HPDE6-E6E7 (cell line): ENCODE measurements around the gene DYNLT1.
"Not testable (repeated sequence)": the region's sequence is repeated elsewhere in the genome, so short reads cannot be mapped to it uniquely, and the experiment has no call there.

Experiments
- DNase-seq: peaks from one replicate; pipeline ENCODE4 v3.0.0; 2011; ENCODE audit warnings: missing footprints; ENCODE audit errors: extremely low spot score

DYNLT1 gene

DNA sequence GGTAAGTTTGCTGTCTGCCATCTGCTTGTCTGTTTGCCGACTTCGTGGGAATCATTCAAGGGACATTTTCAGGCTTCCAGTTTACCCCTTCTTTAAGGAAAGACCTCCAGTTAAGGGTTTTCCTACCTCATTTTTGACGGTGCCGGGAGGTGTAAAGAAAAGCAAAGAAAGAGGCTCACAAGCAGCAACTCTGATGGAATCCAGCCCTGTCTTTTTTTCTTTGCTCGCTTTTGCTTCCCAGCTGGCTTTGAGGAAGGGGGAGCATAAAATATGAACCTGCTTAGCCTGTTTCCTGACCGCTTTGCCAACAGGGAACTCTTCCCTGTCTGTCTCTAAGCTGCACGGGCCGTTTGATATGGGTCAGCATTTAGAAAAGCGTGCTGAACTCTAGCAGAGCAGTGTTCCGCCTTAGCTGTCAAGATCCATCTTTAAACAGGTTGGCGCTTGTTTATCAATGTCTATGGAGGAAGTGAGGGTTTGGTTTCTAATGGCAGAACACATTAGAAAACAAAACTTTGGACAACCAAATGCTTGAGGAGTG, 19.2 kb upstream of the DYNLT1 start:
- DNase-seq, result peak; percentile 60

DNA sequence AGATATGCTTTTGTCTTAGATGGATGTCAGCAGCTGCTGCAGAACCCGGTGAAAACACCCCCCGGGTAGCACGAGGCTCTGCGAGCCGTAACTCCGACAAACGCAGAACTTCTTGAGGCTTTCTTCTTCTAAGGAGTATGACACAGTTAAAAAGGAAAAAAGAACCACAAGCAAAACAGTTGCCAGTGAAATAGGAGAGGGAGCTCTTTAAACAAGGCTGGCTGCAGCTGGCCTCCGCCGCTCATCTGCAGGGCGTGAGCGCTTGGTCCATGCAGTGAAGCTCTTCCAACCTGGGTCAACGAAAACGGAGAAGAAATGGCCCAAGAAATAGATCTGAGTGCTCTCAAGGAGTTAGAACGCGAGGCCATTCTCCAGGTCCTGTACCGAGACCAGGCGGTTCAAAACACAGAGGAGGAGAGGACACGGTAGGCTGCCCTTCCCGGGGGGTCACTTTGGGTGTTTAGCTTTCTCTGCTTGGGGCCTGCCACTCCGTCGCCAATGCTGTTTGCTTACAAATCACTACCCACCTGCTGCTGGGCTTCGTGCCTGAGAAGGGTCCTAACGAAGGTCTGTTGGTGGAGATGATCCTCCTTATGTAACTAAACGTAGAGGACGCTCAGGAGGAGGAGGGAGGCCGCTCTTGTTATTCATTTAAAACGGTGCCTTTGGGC, 18.5 kb upstream of the DYNLT1 start:
- DNase-seq, result no peak

DNA sequence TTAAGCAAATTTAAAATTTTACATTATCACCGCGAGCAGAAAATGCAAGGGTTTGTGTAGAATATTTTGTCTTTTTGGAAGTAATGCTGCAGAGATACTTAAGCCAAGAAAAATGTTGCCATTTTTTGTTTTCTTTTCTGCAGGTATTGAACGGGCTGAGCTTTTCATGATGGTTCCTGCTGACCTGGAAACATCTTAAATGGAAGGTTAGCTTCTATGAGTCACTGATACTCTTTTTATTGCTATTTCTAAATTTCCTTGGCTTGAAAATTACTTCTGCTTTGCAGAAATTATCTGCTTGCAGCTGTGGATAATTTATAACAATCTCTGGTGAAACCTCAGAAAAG, 18.0 kb upstream of the DYNLT1 start:
- DNase-seq, result no peak

DNA sequence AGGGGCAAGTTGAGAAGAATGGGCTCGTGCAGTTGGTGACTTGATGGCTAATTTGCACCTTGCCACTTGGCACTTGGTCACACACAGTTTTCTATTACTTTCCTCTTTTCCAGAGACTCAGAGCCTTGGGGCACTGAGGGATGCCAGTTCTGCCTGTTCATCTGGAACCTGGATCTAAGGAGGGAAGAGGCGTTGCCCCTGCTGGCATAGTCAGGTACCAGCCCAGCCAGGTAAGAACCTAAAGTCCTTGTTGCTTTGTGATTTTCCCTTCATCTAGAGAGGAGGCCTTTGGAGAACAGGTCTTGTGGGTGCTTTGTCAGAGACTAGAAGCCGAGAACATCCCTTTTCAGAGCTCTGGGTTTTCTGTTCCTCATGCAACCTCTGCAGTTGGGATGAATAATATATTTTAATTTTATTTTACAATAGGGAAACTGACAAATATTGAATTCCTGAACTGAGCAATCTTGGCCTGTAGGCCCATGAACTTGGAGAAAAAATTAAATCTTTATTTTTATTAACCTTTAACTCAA, 16.7 kb upstream of the DYNLT1 start:
- DNase-seq, result no peak

DNA sequence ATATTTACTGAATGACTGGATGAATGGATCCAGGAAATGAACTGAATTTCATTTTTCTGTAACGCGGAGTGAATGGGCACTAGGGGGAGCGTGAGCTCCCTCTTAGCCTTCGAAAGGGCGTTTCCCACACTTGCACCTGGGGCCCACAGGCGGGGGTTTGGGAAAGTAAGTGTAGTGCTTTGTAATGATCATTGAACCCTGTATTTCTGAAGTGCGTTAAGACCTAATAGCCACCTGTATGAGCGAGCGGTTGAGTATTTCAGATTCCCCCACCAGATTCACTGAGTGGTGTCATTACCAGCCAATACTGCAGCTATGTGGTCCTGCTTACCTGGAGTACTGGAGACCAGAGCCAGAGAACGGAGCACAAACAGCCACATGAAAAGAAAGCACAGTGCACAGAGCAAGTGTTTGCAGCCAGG, 15.8 kb upstream of the DYNLT1 start:
- DNase-seq, result no peak

DNA sequence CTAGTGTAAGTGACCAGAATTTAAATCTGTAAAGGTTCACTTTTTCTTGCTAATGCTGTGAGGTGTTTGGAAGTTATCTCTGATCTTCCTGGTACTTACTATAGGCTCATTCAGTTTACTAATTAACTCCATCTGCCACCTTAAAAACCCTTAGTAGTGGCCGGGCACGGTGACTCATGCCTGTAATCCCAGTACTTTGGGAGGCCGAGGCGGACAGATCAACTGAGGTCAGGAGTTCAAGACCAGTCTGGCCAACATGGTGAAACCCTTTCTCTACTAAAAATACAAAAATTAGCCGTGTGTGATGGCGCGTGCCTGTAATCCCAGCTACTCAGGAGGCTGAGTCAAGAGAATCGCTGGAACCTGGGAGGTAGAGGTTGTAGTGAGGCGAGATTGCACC, 12.4 kb upstream of the DYNLT1 start:
- DNase-seq, result not testable (repeated sequence)

DNA sequence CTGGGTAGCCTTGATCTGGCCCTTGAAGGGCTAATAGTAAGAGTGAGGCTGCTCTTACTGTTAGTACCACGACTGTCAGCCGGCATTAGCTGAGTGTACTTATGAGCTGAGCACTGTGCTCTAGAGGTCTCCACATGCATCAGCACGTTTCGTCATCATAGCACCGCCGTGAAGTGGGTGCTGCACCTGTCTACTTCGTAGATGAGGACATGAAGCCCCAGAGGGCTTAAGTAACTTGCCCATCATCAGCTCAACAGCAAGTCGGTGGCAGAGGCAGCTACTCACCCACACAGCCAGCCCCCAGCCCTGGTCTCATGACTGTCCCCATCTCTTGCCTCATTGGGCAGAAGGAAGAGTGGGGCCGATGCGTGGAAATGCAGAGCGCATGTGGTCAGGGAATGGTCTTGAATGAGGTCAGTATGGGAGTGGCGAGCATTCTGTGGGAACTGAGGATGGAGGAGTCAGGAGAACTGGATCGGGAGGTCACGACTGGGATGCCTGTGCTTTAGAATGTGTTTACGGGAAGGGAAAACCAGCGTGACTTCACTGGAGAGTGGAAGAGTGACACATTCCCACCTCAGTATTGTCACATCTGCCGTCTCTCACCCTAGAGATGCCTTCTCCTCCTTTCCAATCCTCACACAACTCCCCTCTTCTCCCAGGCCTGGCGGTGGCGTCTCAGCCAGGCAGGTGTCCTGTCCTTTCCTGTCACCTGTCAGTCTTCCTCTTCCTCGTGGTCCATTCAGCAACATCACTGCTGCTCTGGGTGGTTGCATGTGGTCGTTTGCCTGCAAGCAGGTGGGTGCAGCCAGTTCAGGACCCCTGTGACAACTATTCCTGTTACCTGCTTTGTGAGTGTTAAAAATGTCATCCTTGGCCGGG, 11.3 kb upstream of the DYNLT1 start:
- no peak for DNase-seq

DNA sequence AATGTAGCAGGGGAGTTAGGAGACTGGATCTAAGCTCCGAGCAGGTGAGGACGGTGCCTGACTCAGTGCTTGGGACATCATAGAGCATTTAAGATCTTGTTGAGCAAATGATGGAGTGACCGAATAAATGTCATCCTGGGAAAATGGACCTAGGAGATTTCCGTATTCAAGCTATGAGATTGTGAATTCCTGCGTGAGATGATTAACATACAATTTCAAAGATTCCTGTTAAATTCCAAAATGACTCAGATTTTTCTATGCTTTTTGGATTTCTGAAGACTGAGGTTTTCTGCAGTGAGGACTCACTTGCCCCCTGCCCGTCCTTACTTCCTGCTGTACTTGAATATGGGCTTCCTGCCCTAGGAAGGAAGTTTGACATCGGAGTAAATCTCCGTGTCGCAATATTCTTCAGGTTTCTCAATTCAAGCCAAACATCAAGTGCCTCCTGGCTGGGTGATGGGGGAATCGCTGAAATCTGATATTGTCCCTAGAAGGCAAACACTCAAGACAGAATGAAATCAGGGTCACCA, 10.5 kb upstream of the DYNLT1 start:
- no peak for DNase-seq

DNA sequence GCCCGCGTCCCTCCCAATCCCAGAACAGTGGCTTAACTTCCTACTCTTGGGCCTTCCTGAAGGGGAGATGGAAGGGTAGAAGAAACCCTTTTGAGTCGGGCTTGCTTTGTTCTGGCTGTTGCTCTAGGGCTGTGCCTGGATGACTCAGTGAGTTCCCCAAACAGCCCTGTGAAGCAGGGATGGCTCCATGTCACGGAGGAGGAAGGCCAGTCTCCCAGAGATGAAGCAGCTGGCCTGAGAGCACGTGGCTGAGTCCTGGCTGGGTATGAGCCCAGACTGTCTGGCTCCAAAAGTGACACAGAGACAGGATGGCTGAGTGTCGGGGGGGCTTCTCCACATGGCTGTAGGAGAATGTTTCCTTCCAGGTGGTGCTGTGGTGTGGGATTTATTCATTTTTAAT, 10.0 kb upstream of the DYNLT1 start:
- DNase-seq, result no peak

DNA sequence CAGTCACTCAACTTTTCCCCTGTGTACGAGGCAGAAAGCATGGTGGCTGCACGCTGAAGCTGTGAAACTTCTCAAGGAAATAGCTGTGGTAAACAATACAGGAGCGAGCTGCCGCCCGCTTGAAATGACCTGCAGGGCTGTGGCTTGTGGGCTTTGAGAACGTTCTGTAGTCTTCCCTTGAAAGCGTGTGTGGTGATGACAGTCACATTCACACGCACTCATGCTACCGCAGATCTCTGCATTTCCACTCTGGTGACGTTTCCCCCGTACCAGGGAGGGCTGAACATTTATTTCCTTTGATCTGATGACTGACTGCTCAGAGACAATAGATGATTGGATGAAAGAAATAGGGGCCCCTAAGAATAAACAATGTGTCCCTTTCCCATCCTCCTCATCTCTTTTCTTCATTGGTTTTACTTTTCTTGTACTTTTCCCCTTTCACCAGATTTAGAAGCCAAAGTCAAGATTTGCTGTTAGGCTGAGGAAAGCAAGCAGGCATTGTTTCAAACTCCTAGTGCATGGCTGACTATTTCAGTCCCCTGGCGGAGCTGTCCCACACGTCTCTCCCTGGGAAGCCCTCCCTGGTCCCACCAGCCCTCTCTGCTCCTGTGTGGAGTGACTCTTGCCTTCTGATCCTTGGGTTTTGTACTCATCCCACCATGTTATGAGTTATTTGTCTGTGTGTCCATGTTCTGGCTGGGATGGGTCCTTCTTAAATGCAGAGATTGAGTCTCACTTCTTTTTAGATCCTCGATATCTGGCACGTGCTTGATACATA, 9.2 kb upstream of the DYNLT1 start:
- no peak for DNase-seq

DNA sequence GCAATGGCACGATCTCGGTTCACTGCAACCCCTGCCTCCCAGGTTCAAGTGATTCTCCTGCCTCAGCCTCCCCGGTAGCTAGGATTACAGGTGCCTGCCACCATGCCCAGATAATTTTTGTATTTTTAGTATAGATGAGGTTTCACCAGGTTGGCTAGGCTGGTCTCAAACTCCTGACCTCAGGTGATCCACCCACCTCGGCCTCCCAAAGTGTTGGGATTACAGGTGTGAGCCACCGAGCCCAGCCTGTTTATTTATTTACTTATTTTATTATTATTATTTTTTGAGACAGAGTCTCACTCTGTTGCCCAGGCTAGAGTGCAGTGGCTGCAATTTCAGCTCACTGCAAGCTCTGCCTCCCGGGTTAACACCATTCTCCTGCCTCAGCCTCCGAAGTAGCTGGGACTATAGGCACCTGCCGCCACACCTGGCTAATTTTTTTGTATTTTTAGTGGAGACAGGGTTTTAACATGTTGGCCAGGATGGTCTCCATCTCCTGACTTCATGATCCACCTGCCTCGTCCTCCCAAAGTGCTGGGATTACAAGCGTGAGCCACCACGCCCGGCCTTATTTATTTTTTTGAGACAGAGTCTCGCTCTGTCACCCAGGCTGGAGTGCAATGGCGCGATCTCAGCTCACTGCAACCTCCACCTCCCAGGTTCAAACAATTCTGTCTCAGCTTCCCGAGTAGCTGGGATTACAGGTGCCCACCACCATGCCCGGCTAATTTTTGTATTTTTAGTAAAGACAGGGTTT, 7.6 kb upstream of the DYNLT1 start:
- not testable (repeated sequence) for DNase-seq

DNA sequence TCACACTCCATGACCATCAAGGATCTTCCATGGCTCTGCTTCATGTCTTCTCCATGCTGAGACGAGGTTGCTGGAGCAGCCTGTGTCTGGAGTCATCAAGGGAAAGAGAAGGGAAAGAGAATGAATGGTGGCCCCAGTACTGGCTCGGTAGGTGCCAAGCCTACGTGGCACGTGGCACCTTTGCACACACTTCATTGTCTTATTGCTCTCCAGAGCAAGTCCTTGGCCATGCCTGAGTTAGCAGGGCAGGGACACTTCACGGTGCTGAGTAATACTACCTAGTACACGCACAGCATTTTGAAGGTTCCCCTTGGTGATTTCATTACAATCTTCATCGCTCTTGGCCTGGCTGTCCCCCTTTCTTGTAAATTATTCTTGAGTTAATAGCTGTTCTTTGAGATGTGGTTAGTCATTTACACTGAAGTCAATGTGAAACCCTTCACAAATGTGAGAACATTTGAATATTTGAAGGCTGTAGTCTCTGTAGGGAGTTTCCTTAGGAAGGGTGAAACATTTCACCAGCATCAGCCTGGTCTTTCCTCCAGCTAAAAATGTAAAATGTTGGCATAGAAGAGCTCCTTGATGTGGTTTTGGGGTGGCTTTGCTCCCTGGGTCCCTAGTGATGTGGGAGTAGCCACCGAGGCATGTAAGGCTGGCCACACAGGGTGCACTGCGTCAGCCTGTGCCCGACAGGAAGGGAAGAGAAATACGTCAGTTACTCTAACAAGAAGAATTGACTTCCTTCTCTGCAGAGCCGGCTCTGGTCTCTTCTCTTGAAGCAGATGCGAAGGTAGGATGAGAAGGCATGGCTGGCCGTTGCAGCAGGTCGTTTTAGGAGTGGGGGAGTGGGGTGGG, 5.0 kb upstream of the DYNLT1 start, which contains the start of gene SYTL3:
Gene SYTL3 (plus strand): TSS at position 766 of the 855 bp plus-strand sequence. CDS start 13,215 bp downstream, outside the sequence.
- DNase-seq, result no peak

DNA sequence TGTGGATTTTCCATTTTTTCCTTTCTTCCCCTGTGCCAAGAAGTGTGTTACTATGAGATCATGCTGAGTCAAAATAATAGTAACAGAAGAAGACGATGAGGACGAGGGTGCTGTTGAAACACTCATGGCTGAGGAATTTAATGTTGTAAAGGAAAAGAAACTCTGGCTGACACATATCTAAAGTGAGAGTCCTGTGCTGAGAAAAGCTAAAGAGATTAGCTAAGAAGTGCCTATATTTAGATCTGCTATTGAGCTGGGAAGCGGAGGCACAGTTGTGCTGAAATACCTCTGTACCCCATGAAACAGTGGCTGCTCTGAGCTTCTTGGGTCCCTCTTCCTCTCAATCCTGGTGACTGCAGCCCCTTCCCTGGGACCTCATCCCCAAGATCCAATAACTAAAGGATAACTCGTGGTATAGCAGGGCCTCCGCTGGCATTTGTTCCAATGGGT, 4.2 kb upstream of the DYNLT1 start:
- no peak for DNase-seq

DNA sequence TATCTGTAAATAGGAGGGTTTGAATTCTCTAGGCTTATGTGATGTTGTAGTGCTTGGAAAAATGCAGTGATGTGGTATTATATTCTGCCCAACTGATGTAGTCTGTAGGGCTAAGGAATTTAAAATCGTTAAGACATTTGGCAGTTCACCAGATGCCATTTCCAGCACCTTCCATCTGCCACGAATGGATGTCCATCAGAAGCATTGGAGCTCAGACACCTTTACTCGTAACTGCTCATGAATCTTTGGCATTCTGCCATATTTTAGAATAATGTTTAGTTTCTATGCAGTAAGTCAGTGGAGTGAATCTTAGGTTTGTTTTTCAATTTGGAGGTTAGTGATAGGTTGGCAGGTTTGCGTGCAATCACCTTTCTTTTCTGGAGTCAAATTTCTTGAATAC, 3.0 kb upstream of the DYNLT1 start:
- no peak for DNase-seq

DNA sequence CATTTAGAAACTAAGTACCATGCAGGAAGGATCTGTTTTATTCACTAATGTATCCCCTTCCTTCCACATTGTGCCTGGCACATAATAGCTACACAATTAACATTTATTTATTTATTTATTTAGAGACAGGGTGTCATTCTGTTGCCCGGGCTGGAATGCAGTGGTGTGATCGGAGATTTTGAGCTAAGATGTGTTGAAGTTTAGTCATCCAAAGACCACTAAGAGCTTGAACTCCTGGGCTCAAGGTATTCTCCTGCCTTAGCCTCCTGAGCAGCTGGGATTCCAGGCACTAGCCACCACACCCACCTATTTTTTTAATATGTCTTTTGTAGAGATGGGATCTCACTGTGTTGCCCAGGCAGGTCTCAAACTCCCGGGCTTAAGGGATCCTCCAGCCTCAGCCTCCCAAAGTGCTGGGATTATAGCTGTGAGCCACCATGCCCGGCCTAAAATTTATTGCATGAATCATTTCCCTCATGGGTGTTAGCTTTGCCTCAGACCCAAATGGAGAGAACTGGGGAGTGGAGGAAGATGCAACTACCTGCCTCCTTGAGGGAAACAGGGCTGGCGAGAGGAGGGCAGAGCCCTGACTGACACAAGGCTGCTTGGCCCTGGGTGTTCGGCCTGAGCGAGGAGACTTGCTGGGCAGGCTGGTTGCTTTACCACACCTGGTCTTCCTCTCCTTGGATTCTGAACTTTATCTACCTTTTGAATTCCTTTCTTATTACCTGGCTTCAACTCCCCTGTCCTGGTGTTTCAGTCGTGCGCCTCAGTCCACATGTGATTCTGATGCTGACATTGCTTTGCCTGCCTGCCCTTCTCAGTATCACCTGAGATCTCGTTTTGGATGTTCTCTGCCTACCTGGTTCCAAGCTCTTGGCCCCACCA, 1.7 kb upstream of the DYNLT1 start:
- no peak for DNase-seq

DNA sequence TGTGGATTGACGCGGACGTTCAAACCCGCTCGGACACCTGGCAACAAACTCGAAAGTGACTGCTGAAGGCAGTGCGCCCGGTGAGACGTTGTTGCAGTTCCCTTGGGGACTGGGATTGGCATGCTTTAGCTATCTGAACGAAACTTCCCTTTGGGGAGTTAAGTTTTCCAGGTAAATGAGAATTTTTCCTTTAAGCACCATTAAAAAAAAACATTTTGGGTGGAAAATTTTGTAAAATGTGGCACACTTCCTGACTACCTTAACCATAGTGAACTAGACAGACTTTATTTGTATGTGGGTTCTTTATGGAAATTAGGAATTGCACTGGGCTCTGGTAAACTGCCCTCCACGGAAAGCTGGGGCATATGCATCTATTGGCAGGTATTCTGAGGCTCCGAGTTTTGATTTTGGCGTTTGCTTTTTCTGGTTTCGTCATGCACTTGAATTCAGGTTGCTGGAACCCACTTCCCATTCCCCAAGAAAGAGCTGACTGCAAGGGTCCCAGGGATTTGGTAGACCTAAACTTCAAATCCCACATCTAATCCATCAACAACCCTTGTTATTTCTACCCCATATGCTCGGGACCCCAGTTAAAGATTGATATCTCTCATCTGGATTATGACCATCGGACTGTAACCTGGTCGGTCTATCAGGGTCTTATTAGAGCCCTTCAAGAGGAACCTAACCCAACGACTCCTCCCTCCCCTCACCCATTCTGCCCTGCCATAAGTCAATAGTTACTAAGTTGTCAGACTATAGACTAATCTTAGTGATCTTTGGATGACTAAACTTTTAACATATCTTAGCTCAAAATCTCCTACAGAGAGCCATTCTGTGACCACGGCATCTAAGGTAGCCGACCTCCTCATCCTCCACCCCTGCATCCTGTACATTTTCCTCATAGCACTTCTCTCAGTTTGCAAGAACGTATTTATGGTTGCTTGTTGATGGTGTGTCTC, 800 bp upstream of the DYNLT1 start:
- DNase-seq, result no peak

DNA sequence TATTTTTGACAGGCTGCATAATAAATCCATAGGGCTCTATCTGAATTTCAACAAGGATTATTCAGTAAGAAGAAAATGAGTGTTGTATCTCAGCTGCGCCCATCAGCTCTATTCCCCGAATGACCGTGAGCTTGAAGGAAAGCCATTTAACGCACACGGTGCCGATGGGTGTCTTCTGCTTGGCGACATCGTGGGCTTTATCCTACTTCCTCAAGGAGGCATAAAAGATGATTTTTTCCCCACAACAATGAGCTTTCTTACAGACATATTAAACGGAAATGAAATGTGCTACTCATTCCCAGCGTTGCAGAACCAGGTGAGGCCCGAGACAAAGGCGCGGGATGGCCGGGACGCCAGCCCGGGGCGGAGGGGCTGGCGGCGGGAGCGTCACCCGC, 710 bp downstream of the DYNLT1 start:
- DNase-seq, result no peak
